Activated naive CD4-positive, alpha-beta T cell treated with anti-CD3 and anti-CD28 coated beads, Interleukin-2, amount 50 U/mL, for 24 hours (primary cell): ENCODE data around the gene NR1H4.
"Not testable (repeated sequence)": the region's sequence is repeated elsewhere in the genome, so short reads cannot be mapped to it uniquely, and the experiment has no call there.

Experiments
- H3K27ac Mint-ChIP-seq: one replicate; pipeline ENCODE4 v1.8.0; 2021; ENCODE audit warnings: mild to moderate bottlenecking, mixed read lengths
- H3K27me3 Mint-ChIP-seq: one replicate; pipeline ENCODE4 v1.8.0; 2021; ENCODE audit warnings: mixed read lengths
- H3K36me3 Mint-ChIP-seq: one replicate; pipeline ENCODE4 v1.8.0; 2021; ENCODE audit warnings: mixed read lengths
- H3K4me1 Mint-ChIP-seq: one replicate; pipeline ENCODE4 v1.8.0; 2021; ENCODE audit warnings: mixed read lengths
- H3K4me3 Mint-ChIP-seq: one replicate; pipeline ENCODE4 v1.8.0; 2021; ENCODE audit warnings: mild to moderate bottlenecking, mixed read lengths
- H3K9me3 Mint-ChIP-seq: one replicate; pipeline ENCODE4 v1.8.0; 2021; ENCODE audit warnings: mixed read lengths

The NR1H4 gene

GRCh38 chr12:100565987-100566545 is 92.4 kb downstream of the NR1H4 start:
- peaks cover 26% of the 10 kb centered on the region for H3K27me3 Mint-ChIP-seq
- H3K4me1 Mint-ChIP-seq: no peaks in the 10 kb centered on the region
- no peak overlapping the region for H3K4me3 Mint-ChIP-seq
- H3K27ac Mint-ChIP-seq: no peak overlapping the region
- no peaks in the 10 kb centered on the region for H3K9me3 Mint-ChIP-seq
- H3K36me3 Mint-ChIP-seq: no peaks in the 10 kb centered on the region

DNA sequence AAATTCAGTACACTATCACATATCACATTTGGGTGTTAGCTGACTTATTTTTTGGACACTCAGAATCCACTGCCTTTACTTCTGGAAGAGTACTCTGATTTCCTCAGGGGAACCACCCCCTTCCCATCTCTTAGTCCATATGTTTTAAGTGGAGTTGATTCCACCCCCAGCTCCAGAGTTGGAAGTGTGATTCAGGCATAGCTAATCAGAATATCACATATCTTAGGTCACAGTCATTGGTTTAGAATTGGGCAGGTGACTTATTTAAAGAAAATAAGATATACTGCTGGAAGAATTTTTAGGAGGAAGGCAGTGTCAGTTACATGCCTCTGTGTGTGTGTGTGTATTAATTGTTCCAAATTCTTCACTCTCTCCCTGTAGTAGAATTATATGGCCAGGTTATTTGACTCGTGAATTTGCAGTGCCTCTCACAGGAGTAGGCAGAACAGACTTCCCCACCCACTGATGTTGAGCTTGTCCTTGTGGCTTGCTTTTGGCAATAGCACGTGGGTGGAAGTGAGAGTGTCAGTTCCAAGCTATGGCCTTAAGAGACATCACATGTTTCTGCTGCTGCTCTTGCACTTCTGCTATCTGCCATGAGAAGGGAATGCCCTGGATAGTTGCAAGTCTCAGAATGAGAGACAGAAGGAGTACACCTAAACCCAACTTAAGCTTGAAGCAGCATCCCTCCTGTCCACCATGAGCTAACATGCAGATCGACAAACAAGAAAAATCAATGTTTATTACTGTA is 93.4 kb downstream of the NR1H4 start:
- no peaks in the 10 kb centered on the region for H3K4me1 Mint-ChIP-seq
- no peaks in the 10 kb centered on the region for H3K9me3 Mint-ChIP-seq
- H3K27ac Mint-ChIP-seq: no peak overlapping the region
- H3K4me3 Mint-ChIP-seq: no peak overlapping the region
- no peaks in the 10 kb centered on the region for H3K36me3 Mint-ChIP-seq
- H3K27me3 Mint-ChIP-seq: peaks cover 27% of the 10 kb centered on the region

DNA sequence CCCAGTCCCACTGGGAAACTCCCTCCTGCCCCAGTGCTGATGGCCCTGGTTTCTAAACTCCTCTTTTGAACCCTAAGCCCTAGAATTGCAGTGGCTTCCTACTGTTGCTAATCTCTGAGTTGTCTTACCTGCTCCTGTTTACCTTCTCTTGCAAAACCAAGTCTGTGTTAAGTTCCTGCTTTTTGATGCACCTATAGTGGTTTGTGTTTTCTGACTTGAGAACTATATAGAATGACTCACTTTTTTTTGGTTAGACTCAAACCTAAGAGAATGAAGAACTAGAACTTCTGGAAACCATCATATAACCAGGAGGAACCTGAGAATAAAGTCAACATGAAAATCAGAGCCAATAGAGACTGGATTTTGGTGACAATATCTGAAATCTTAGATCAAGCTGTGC is 94.3 kb downstream of the NR1H4 start:
- peaks cover 27% of the 10 kb centered on the region for H3K27me3 Mint-ChIP-seq
- no peaks in the 10 kb centered on the region for H3K9me3 Mint-ChIP-seq
- no peaks in the 10 kb centered on the region for H3K4me1 Mint-ChIP-seq
- H3K4me3 Mint-ChIP-seq: no peak overlapping the region
- no peaks in the 10 kb centered on the region for H3K36me3 Mint-ChIP-seq
- no peak overlapping the region for H3K27ac Mint-ChIP-seq

GRCh38 chr12:100572184-100572583 is 98.5 kb downstream of the NR1H4 start:
- H3K27me3 Mint-ChIP-seq: peaks cover 16% of the 10 kb centered on the region
- H3K27ac Mint-ChIP-seq: no peak overlapping the region
- peaks cover 9% of the 10 kb centered on the region for H3K4me1 Mint-ChIP-seq
- peak overlapping the region; percentile 32 for H3K4me3 Mint-ChIP-seq
- no peaks in the 10 kb centered on the region for H3K9me3 Mint-ChIP-seq
- H3K36me3 Mint-ChIP-seq: no peaks in the 10 kb centered on the region

GRCh38 chr12:100573292-100574186 is 99.9 kb downstream of the NR1H4 start, which contains the start of gene GAS2L3:
GAS2L3 (plus strand) TSS chr12:100573684; CDS start chr12:100594905, 21,221 bp downstream.
- Mint-ChIP-seq H3K27ac (no peak within 1 kb of the TSS), H3K4me3 (peak within 1 kb of the TSS; percentile 92), H3K27me3 (peaks cover 11% of the 10 kb centered on the region), H3K36me3 (no peaks in the 10 kb centered on the region), H3K4me1 (peaks cover 9% of the 10 kb centered on the region), H3K9me3 (no peaks in the 10 kb centered on the region)

DNA sequence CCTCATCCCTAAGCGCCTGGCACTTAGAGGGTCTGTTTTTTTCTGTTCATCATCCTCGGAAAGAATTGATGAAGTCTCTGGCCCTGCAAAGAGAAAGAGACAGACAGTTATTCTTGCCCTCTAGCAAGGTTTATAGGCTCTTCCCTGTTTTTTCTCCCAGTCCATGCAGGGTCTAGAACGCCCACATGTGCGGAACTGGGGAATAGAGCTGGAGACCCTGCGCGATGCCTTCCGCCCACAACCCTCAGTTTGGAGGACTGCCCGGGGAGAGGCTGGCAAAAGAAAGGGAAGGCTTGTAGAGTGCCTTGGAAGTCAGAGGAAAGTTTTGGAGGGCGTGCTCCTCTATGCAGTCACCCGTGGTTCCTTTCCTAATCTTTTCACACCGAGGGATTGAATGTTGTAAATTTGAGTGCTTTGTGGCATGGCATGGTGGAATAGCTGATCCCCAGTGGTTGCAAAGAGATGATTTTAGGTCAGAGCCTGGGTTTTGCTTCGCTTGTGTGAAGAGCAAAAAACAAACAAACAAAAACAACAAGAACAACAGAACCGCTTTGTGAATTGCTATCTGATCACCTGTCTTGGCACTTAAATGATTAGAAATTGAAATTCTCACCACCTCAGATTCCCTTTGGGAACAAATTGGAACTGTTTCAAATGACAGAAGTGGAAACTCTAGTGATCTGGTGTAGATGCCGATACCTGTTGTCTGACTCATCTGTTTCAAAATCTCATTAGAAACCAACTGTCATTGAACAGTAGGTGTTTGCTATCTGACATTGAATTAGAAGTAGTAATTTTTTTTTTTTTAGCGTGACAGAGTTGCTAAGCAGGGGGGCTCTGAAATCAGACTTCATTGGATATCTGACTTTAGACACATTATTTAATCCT is 100.8 kb downstream of the NR1H4 start:
- H3K4me1 Mint-ChIP-seq: peaks cover 9% of the 10 kb centered on the region
- H3K27ac Mint-ChIP-seq: no peak overlapping the region
- peak overlapping the region; percentile 92 for H3K4me3 Mint-ChIP-seq
- peaks cover 9% of the 10 kb centered on the region for H3K27me3 Mint-ChIP-seq
- no peaks in the 10 kb centered on the region for H3K9me3 Mint-ChIP-seq
- H3K36me3 Mint-ChIP-seq: no peaks in the 10 kb centered on the region

- peaks cover 9% of the 10 kb centered on the region for H3K27me3 Mint-ChIP-seq
- no peak overlapping the region for H3K27ac Mint-ChIP-seq
- no peaks in the 10 kb centered on the region for H3K36me3 Mint-ChIP-seq
- H3K9me3 Mint-ChIP-seq: no peaks in the 10 kb centered on the region
- peaks cover 9% of the 10 kb centered on the region for H3K4me1 Mint-ChIP-seq
- no peak overlapping the region for H3K4me3 Mint-ChIP-seq
Measured at GRCh38 chr12:100576331-100577036, 102.8 kb downstream of the NR1H4 start.

DNA sequence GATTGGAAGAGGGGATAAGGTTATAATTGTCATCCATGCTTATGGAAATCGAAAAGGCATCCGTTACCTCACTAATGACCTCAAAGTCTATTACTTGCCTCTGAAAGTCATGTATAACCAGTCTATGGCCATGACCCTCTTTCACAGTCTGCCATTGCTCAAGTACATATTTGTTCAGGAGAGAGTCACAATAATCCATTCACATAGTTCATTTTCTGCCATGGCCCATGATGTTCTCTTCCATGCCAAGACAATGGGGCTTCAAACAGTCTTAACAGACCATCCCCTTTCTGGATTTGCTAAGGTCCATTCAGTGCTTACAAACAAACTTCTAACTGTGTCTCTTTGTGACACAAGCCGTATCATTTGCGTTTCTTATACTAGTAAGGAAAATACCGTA is 105.3 kb downstream of the NR1H4 start:
- Mint-ChIP-seq H3K4me3 (no peak overlapping the region), H3K27me3 (peaks cover 10% of the 10 kb centered on the region), H3K27ac (no peak overlapping the region), H3K4me1 (peaks cover 6% of the 10 kb centered on the region), H3K36me3 (no peaks in the 10 kb centered on the region), H3K9me3 (peaks cover 4% of the 10 kb centered on the region)

DNA sequence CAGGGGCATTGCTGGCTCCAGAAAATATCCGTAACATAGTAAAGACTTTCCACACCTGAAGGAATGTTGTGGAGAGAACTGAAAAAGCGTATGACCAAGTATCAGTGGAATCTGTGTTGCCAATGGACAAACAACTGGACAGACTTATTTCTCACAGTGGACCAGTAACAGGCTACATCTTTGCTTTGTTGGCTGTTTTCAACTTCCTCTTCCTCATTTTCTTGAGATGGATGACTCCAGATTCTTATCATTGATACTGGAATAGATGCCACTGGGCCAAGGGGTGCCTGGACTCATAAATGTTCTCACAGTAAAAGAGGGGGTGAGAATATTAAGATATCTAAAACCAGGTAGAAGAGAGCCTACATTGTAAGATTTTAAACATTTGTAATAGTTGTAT is 106.2 kb downstream of the NR1H4 start:
- H3K27ac Mint-ChIP-seq: no peak overlapping the region
- H3K27me3 Mint-ChIP-seq: peaks cover 7% of the 10 kb centered on the region
- no peak overlapping the region for H3K4me3 Mint-ChIP-seq
- H3K4me1 Mint-ChIP-seq: no peaks in the 10 kb centered on the region
- H3K36me3 Mint-ChIP-seq: no peaks in the 10 kb centered on the region
- H3K9me3 Mint-ChIP-seq: peaks cover 4% of the 10 kb centered on the region

GRCh38 chr12:100584256-100584655 is 110.6 kb downstream of the NR1H4 start:
- no peaks in the 10 kb centered on the region for H3K36me3 Mint-ChIP-seq
- H3K27me3 Mint-ChIP-seq: peaks cover 13% of the 10 kb centered on the region
- peaks cover 19% of the 10 kb centered on the region for H3K9me3 Mint-ChIP-seq
- no peak overlapping the region for H3K27ac Mint-ChIP-seq
- H3K4me1 Mint-ChIP-seq: no peaks in the 10 kb centered on the region
- H3K4me3 Mint-ChIP-seq: no peak overlapping the region

- H3K36me3 Mint-ChIP-seq: no peaks in the 10 kb centered on the region
- H3K4me1 Mint-ChIP-seq: no peaks in the 10 kb centered on the region
Measured at GRCh38 chr12:100591979-100592378, 118.3 kb downstream of the NR1H4 start.

GRCh38 chr12:100593490-100593889 is 119.8 kb downstream of the NR1H4 start:
- no peaks in the 10 kb centered on the region for H3K27me3 Mint-ChIP-seq
- peaks cover 5% of the 10 kb centered on the region for H3K9me3 Mint-ChIP-seq
- H3K27ac Mint-ChIP-seq: no peak overlapping the region
- no peaks in the 10 kb centered on the region for H3K4me1 Mint-ChIP-seq
- no peak overlapping the region for H3K4me3 Mint-ChIP-seq
- H3K36me3 Mint-ChIP-seq: no peaks in the 10 kb centered on the region

More at GRCh38 chr12:100591979-100592378, 118.3 kb downstream of the NR1H4 start:
- Mint-ChIP-seq H3K27ac (no peak overlapping the region), H3K9me3 (peaks cover 5% of the 10 kb centered on the region), H3K27me3 (no peaks in the 10 kb centered on the region), H3K4me3 (no peak overlapping the region)

GRCh38 chr12:100601626-100602025 is 128.0 kb downstream of the NR1H4 start:
- peaks cover 9% of the 10 kb centered on the region for H3K27me3 Mint-ChIP-seq
- H3K4me1 Mint-ChIP-seq: no peaks in the 10 kb centered on the region
- no peak overlapping the region for H3K27ac Mint-ChIP-seq
- H3K36me3 Mint-ChIP-seq: no peaks in the 10 kb centered on the region
- no peak overlapping the region for H3K4me3 Mint-ChIP-seq
- H3K9me3 Mint-ChIP-seq: peaks cover 8% of the 10 kb centered on the region

GRCh38 chr12:100602997-100603396 is 129.3 kb downstream of the NR1H4 start:
- not testable (repeated sequence) for H3K27ac Mint-ChIP-seq, H3K4me3 Mint-ChIP-seq, H3K36me3 Mint-ChIP-seq, H3K4me1 Mint-ChIP-seq
- Mint-ChIP-seq H3K9me3 (peaks cover 17% of the 10 kb centered on the region), H3K27me3 (peaks cover 15% of the 10 kb centered on the region)
